GM19463 (cell line): Measurements from ENCODE around the gene RHBDD3.

ENCODE experiments used
- ATAC-seq: cut with Tn5 transposase; IDR thresholded peaks from one replicate; pipeline ENCODE4 v1.9.1; 2021; ENCODE audit warnings: mild to moderate bottlenecking, moderate library complexity; ENCODE audit not compliant: unreplicated experiment

RHBDD3 gene

DNA sequence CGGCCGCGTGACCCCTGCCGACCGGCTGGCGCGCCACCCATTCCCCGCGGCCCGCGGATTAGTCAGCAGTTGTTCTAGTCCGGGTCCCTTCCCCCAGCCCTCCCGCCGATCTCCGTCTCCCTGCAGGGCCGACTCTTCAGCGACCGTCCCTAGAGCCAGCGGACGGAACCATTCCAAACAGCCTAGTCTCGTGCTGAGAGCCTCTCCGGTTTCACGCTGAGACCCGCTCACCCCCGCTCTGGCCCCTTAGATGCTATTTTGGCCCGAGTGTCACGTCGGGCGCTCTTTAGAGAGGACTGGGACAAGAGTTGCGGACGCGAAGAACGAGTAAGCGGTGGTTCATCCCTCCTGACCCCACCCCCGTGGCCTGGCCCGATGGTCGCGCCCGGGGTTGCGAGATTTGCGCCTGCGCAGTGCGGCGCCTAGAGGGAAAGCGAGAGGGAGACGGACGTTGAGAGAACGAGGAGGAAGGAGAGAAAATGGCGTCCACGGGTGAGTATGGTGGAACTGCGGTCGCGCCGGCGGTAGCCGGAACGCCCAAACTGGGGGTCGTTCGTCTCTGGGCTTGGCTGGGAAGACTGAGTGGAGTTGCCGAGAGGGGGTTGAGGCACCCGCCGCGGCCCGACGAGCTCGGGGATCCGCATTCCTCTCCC, at the start of gene RHBDD3, which contains the start of gene EWSR1:
RHBDD3 (minus strand) TSS at position 124 of the 653 bp plus-strand sequence. CDS start 2,355 bp downstream, outside the sequence.
EWSR1 (plus strand) TSS at position 411 of the 653 bp plus-strand sequence; CDS start at position 480, 69 bp downstream.
- peak; percentile 76 for ATAC-seq

DNA sequence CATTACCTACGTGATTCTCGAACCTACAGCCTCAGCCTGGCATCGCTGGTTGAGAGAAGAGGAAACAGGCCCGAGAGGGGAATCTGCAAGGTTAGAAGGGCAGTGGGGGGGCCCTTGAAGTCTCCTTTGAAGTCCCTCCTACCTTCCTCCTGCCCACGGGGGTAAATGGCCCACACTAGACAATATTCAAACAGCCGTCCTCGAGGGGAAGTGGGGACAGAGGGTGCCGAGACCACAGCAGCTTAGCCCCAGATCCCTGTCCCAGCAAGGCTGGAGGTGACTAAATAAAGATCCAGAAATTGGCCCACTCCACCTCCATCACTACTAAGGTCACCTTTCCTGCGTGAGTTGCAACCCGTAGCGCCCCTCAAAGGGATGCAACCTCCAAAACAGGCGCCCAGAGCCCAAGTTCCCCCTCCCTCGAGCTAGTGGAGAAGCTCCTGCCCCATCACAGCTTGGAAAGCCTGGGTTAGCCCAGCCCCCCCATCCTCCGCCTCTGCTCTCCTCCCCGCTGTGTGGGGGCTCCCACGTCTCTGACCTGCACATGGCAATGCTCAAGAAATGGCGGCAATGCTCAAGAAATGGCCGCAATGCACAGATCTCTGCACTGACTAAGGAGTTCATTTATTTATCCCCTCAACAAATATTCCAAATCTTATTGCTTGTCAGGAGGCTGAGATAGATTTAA, 48.5 kb upstream of the RHBDD3 start:
- ATAC-seq, result no peak

DNA sequence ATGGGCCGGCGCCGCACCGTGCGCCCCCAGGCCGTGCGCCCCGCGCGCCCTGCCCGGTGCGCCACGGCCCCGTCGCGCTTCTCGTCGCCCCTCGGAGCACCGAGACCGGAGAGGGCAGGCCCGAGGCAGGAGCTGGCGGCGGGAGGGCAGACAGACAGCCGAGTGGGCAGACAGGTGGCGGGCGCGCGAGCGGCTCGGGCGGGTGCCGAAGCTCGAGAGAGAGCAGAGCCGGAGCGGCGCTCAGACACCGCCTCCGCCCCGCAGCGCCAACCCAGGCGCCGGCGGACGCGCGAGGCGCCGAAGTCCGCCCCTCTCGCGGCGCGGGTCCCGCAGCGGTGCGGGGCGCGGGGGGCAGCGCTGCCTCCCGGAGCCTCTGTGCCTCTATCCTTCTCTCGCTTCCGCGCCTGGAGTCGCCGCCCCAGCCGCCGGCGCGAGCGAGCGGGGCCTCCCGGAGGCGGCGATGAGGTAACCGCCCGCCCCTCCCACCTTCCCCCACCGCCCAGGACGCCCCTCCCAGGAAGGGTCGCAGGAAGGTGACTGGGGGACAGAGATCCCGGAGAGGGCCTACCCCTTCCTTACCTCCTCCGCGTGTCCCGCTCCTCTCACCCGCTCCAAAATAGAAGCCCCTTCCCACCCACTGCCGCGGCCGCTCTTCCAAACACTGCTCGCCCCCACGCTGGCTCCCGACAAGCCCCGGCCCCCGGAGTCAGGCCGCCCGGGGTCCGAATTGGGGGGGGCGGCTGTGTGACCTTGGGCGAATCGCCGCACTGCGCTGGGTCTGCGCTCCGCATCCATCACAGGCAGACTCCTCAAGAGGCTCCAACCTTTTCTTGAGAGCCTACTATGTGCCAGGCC, 47.7 kb upstream of the RHBDD3 start, which contains the start of gene RASL10A:
RASL10A (minus strand) TSS at position 412 of the 855 bp plus-strand sequence. CDS start 451 bp downstream, outside the sequence.
- ATAC-seq, result no peak

DNA sequence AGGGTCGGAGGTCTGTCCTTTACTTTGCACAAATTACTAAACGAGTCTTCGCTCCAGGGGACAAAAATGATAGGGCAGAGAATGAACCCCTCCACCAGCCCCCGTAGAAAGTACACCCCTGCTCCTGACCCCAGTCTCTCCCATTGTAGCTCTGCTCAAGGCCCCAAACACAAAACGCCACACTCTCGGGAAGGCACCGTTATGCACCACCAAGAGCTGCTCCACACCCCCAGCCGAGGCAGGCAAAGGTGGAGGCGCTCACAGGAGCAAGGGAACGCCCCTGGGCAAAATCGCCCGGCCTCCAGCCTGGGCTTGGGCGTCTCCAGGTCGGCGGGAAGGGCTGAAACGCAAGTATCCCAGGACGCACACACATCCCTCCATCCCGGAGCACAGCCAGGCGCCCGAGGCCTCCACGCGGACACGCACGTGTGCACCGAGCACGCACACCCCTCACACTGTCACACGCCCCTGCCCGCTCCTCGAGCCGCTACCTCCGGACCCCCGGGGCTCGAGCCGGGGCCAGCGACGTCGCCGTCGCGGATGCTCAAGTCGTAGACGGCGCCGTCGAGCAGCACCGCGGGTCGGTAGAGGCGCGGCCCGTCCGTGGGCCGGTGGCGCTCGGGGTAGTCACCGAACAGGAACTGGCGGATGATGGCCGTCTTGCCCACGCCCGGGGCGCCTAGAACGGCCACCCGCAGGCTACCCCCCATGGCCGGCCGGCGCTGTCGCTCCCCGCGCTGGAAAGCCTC, 46.9 kb upstream of the RHBDD3 start:
- no peak for ATAC-seq

DNA sequence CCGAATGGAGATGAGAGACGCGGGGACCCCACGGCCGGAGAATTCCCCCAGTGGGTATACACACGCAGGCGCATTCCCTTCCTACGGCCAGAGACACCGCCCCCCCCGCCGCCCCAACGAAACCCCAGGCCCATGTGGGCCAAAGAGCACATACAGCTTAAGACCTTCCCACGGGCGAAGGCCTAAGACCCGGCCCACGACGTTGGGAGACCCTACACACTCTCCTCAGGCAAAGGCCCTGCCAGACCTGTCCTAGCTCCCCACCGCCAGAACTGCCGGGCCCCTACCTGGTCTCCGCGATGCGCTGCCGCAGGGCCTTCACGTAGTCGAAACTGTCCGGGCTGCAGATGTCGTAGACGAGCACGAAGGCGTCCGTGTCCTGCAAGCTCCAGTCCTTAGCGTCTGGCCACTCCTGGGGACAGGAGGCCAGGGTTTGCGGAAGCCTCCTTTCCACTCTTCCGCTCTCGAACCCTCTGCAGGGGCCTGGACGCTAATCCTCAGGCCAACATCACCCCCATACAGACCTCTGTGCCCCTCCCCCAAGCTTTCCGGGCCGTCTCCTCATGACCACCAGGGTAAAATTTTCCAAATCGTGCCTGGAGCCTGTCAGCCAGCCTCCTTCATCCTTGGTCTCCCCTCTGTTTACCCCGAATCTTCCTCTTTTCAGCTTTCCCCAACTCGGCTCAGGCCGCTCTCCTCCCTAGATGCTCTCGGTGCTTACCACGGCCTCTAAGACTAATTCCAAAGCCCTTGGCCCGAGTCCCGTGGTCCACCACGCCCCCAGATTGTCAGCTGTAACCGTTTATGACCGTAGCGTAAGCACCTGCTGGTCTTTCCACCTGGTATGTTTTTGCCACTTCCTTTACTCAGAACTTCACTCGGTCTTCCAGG, 46.0 kb upstream of the RHBDD3 start:
- ATAC-seq, result no peak

DNA sequence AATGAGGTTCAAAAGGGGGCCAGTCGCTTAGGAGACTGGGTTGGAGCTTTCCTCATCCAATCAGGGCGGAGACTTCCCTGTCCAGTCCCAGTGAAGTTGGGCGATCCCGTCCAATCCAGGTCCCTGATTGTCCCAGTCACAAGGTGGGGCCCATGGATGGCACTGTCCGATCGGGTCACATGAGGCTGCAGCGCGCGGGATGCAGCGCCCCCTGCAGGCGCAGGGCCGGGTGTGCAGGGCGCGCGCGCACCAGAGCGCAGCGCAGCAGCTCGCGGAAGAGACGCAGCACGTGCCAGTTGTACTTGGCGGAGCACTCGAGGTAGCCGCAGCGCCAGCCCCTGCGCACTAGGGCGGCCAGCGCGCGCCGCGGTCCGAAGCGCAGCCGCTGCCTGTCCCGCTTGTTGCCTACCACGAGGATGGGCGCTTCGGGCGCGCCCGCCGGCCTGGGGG, 45.4 kb upstream of the RHBDD3 start:
- ATAC-seq, result no peak

DNA sequence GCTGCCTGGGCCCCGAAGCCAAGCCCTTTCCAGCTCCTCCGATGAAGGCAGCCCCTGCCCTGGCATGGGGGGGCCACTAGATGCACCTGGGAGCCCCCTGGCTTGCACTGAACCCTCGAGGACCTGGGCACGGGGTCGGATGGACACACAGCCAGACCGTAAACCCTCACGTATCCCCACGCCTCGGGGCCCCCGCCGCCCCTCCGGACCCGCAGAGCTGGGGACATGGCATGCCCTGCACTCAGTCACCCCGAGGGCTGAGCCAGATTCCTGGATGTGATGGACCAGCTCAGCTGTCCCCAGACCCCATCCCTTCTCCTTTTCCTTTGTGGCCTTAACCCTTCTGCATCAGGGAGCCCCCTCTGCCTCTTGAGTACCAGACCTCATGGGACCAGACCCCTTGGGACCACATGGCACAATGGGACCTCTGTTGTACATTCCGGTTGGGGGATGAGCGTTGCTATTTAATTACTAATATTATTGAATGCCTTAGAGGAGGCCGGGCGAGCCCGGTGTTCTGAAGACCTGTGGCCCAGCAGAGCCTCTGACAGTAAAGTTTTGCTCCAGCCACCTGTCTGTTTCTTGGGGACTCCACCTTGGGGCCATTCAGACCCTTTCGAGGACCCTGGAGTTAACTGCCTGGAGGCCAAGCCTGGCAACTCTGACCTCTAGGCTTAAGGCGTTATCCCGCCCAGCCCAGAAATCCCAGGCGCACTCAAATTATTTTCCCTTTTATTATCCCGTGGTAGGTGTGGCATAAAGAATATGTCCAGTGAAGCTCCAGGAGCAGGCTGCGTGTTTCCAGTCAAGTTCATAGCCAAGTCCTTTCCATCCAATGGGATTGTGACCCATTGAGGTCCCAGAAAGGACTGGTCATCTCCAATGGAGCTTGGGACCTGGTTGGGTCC, 44.7 kb upstream of the RHBDD3 start:
- no peak for ATAC-seq

DNA sequence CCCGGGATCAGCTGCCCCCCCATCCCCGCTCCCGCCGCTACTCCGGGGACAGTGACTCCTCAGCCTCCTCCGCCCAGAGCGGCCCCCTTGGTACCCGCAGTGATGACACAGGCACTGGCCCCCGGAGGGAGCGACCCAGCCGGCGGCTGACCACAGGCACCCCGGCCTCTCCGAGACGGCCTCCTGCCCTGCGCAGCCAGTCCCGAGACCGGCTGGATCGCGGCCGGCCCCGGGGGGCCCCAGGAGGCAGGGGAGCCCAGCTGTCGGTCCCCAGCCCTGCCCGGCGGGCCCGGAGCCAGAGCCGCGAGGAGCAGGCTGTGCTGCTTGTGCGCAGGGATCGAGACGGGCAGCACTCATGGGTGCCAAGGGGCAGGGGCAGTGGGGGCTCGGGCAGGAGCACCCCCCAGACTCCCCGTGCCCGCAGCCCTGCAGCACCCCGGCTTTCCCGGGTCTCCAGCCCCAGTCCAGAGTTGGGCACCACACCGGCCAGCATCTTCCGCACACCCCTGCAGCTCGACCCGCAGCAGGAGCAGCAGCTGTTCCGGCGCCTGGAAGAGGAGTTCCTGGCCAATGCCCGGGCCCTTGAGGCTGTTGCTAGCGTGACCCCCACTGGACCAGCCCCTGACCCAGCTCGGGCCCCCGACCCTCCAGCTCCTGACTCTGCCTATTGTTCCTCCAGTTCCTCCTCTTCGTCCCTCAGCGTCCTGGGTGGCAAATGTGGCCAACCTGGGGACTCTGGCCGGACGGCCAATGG, 43.9 kb upstream of the RHBDD3 start:
- no peak for ATAC-seq

DNA sequence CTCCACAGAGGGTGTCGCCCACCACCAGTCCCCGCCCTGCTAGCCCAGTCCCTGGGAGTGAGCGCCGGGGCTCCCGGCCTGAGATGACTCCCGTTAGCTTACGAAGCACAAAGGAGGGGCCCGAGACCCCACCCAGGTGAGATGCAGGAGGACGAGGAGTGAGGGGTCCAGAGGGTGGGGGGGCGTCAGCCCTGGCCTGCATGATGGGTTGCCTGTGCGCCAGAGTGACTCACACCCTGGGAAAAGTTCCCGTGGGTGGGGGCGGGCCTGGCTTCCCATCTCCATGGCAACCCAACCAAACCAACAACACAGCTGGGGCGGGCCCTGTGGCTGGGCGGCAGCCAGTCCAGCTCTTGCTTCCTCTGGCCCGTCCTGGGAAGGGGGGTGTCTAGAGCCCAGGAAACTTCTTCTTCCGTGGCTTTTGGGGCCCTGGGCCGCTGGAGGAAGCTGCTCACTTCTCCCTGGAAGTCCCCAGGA, 43.1 kb upstream of the RHBDD3 start:
- ATAC-seq, result no peak

DNA sequence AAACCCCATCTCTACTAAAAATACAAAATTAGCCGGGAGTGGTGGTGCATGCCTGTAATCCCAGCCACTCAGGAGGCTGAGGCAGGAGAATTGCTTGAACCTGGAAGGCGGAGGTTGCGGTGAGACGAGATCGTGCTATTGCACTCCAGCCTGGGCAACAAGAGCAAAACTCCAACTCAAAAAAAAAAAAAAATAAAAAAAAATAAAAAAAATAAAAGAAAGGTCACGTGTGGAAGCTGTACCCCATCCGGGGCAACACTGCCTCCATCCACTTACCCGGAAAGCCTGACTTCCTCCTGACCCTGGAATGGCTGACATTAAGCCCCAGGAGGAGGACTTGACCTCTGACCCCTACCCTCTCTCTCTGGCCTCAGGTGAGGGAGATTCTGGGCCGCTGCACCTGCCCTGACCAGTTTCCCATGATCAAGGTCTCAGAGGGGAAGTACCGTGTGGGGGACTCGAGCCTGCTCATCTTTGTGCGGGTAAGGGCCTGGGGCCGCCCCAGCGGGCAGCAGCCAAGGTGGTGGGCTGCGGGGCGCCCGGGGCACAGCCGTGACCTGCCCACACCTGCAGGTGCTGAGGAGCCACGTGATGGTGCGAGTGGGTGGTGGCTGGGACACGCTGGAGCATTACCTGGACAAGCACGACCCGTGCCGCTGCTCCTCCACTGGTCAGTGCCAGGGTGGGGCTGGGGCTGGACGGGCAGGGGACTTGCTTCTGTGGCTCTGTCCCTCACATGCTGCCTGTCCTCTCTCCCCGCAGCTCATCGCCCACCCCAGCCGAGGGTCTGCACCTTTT, 42.5 kb upstream of the RHBDD3 start:
- no peak for ATAC-seq

DNA sequence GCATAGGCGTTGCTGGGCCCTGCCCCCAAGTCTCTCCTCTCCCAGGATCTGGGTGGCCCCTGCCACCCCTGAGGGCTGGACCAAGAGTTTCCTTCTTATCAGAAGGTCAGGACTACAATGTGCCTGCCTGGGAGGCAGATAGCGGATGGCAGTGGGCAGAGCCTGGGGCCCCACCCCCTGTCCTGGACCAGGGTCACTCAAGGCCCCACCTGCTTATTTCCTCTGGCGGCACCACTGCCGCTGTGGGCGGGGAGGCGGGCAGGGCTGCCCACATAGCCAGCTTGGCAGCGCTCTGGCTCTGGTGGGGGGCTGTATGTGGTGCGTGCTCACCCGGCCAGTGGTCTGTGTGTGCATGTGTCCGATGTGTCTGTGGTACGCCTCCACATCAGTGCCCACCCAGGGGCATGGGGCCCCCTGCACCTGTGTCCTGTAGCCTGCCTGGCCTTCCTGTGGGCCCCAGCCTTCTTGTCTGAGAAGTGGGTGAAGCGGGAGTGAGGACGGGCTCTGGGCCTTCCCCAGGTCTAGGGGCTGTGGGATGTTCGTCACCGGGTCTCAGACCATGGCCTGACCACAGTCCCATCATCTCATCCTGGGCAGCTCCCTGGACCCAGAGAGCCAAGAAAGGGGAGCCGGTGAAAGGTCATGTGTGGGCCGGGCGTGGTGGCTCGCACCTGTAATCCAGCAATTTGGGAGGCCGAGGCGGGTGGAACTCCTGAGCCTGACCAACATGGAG, 41.7 kb upstream of the RHBDD3 start:
- no peak for ATAC-seq

DNA sequence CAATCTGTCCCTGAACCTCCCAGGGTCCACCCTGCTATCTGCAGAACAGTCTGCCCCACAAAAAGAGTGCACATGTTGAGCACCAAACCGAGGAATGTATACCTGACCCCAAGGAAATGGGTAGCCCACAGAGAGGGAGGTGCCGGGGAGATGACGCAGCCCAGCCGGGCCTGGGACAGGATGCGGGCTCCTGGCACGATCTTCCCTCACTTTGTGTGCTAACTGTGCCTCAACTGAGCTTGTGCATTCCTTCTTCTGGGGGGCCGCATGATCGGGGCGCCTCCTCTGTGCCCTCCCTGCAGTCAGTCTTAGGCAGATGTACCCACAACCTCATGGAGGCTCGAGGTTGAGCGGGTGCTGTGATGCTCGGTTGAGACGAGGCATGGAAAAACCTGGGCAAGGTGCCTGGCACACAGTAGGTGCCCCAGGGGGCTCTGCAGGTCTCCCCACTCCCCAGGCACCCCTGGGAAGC, 41.0 kb upstream of the RHBDD3 start:
- no peak for ATAC-seq

DNA sequence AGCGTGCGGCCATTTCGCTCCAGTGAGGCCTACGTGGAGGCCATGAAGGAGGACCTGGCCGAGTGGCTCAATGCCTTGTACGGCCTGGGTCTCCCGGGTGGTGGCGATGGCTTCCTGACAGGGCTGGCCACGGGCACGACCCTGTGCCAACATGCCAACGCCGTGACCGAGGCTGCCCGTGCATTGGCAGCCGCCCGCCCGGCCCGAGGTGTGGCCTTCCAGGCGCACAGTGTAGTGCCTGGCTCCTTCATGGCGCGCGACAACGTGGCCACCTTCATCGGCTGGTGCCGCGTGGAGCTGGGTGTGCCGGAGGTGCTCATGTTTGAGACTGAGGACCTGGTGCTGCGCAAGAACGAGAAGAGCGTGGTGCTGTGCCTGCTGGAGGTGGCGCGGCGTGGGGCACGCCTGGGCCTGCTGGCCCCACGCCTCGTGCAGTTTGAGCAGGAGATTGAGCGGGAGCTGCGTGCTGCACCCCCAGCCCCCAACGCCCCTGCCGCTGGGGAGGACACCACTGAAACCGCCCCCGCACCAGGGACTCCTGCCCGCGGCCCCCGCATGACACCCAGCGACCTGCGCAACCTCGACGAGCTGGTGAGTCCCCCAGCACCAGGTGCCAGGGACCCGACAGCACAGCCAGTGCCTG, 40.5 kb upstream of the RHBDD3 start:
- no peak for ATAC-seq

DNA sequence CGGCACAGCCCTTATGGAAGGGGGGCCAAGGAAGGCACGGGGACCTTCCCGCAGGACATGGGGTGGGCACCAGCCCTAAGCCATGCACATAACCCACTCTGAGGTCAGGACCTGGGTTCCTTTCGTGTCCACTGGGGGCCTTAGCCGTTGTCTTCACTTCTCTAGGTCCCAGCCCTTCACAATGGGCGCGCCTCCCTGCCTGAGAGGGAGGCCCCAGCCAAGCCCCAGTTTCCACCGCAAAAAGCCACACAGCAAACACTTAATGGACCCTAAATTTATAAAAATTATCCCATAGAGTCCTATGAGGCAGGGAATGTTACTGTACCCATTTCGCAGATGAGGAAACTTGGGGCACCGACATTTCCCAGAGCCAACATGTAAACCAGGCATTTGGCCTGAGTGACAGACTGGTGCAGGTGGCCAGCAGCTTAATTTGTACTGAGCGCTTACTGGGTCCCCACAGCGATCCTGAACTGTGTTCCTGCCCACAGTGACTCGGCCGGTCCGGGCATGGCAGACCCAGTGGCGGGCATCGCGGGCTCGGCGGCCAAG, 39.9 kb upstream of the RHBDD3 start:
- ATAC-seq, result no peak

DNA sequence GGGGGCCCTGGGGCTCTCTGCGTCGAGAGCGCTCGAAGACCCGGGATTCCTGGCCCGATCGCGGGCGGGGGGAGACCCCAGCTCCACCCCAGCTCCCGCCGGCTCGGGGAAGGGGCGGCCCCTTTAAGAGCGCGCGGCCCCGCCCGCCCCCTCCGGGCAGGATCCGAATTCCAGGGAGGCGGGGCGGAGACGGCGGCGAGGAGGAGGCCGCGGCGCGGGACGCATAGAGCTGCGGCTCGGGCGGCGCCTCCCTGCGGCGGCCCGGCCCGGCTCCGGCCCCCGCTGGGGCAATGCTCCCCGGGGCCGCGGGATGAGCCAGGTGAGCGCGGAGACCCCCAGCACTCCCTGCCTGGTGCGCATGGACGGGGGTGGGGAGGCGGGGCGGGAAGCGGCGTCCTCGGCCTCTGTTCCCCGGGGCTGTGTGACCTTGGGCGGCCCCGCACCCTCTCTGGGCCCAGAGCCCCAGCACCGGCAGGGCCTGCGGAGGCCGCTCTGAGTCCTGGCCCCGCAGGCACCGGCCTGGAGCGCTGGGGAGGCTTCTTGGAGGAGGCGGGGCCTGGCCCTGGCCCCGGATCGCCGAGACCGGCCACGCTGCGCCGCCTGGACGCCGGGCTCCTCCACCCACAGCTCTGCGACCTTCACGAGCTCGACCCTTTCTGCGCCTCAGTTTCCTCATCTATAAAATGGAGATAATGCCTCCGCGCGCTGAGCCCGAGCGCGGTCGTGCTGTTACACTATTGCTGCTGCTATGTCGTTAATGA, 39.2 kb upstream of the RHBDD3 start:
- ATAC-seq, result no peak
